ENCODE results near the gene SELENBP1. TPM values are rescaled to one million over a fixed set of nuclear protein-coding genes. Genes with fewer than 3 reads are reported as not detected.

The SELENBP1 gene
- total RNA-seq, 4 donors from 2014 or later, result 38.2 to 108 (median 61.6) TPM

DNA sequence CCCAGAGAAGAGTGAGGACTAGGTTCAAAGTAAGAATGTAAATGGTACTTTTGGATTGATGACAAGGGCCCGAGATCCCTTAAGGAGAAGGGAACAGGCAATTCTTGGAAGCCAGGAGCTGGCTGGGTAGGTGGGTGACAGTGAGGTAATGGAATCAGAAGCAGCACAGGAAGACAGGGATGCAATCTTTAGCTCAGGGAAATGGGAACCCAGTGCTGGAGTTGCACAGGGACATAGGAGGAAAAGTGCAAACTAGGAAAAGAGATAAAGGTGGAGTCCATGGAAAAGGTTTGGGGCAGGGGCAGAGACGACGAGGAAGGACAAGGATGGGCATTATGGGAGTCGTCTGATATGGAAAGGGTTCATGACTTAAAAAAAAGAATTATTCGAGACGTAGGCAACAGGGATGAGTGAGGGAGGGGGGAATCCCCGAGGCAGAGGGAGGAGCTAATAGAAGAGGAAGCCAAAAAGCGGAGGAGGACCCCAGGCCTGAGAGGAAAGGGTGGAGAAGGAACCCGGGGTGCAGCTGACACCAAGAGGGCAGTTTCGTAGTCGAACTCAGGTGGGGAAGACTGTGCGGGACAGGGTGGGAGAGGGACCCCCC, 45.8 kb downstream of the SELENBP1 start:
- H3K4me1 ChIP-seq, result peaks cover 0 to 4% of the 10 kb centered on the region in 2 donors

GRCh38 chr1:151325646-151326429, 46.7 kb downstream of the SELENBP1 start:
- no peaks in the 10 kb centered on the region for H3K27me3 ChIP-seq
- no peaks in the 10 kb centered on the region for H3K9me3 ChIP-seq
- no peaks in the 10 kb centered on the region for H3K36me3 ChIP-seq
- DNase-seq, result no peak
- TF ChIP-seq, protein P1, sequence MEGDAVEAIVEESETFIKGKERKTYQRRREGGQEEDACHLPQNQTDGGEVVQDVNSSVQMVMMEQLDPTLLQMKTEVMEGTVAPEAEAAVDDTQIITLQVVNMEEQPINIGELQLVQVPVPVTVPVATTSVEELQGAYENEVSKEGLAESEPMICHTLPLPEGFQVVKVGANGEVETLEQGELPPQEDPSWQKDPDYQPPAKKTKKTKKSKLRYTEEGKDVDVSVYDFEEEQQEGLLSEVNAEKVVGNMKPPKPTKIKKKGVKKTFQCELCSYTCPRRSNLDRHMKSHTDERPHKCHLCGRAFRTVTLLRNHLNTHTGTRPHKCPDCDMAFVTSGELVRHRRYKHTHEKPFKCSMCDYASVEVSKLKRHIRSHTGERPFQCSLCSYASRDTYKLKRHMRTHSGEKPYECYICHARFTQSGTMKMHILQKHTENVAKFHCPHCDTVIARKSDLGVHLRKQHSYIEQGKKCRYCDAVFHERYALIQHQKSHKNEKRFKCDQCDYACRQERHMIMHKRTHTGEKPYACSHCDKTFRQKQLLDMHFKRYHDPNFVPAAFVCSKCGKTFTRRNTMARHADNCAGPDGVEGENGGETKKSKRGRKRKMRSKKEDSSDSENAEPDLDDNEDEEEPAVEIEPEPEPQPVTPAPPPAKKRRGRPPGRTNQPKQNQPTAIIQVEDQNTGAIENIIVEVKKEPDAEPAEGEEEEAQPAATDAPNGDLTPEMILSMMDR (IDR thresholded peaks at IDR 0.05), result no peak
- TF ChIP-seq POLR2A (IDR thresholded peaks at IDR 0.05), result no peak
- H3K4me1 ChIP-seq, result peaks cover 0 to 4% of the 10 kb centered on the region in 2 donors
- H3K4me3 ChIP-seq, result peak overlapping the region; percentile 61 to 62
- H3K27ac ChIP-seq, result peak overlapping the region; percentile 91 to 94
- intact Hi-C loops (cut with DNase I; ENCODE audit: low total_unique reads), result no loop called here

More for the DNA sequence above, 45.8 kb downstream of the SELENBP1 start:
- TF ChIP-seq POLR2A (IDR thresholded peaks at IDR 0.05), result no peak
- TF ChIP-seq, protein P1 (IDR thresholded peaks at IDR 0.05), result no peak
- Histone ChIP-seq H3K27ac (peak overlapping the region; percentile 91 to 94), H3K4me3 (peak overlapping the region; percentile 61 to 62), H3K27me3 (no peaks in the 10 kb centered on the region), H3K9me3 (no peaks in the 10 kb centered on the region), H3K36me3 (no peaks in the 10 kb centered on the region)
- DNase-seq, result peak; percentile 60 to 61
- intact Hi-C loops (cut with DNase I; ENCODE audit: low total_unique reads), result no loop called here

DNA sequence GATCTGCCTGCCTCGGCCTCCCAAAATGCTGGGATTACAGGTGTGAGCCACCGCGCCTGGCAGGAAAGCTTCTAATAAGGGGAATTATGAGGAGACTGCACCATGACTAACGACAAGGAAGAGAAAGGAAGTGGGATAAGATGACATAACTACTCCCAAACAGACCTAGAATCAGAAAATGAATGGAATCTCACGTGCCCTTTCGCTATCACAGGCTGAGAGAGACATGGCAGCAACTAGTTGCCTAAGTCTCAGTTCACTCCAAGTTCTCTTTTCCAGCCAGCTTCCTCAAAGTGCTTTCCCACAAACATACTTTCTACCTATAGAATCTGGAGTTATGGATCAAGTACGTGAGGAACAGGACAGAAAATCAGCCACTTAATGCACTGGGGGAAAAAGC, 47.3 kb downstream of the SELENBP1 start:
- TF ChIP-seq, protein P1 (IDR thresholded peaks at IDR 0.05), result no peak
- no peak for TF ChIP-seq POLR2A (IDR thresholded peaks at IDR 0.05)
- Histone ChIP-seq H3K4me1 (peaks cover 0 to 4% of the 10 kb centered on the region in 2 donors), H3K27me3 (no peaks in the 10 kb centered on the region), H3K27ac (peak overlapping the region in 1 of 2 donors; percentile 8), H3K4me3 (no peak overlapping the region), H3K9me3 (no peaks in the 10 kb centered on the region), H3K36me3 (no peaks in the 10 kb centered on the region)
- DNase-seq, result no peak
- intact Hi-C loops (cut with DNase I; ENCODE audit: low total_unique reads), result no loop called here

- Histone ChIP-seq H3K4me3 (no peak overlapping the region), H3K36me3 (no peaks in the 10 kb centered on the region), H3K27me3 (no peaks in the 10 kb centered on the region), H3K9me3 (no peaks in the 10 kb centered on the region), H3K4me1 (peaks cover 0 to 4% of the 10 kb centered on the region in 2 donors), H3K27ac (no peak overlapping the region)
- intact Hi-C loops (cut with DNase I; ENCODE audit: low total_unique reads), result no loop called here
- TF ChIP-seq POLR2A (IDR thresholded peaks at IDR 0.05), result no peak
- TF ChIP-seq, protein P1 (IDR thresholded peaks at IDR 0.05), result no peak
- no peak for DNase-seq
These were observed 48.0 kb downstream of the SELENBP1 start for GRCh38 chr1:151324390-151324930.

- H3K4me1 ChIP-seq, result peaks cover 6 to 12% of the 10 kb centered on the region in 2 donors
- no peaks in the 10 kb centered on the region for H3K9me3 ChIP-seq
- no peak overlapping the region for H3K4me3 ChIP-seq
- TF ChIP-seq POLR2A (IDR thresholded peaks at IDR 0.05), result no peak
- TF ChIP-seq, protein P1 (IDR thresholded peaks at IDR 0.05), result no peak
- DNase-seq, result no peak
- no peaks in the 10 kb centered on the region for H3K27me3 ChIP-seq
- H3K27ac ChIP-seq, result no peak overlapping the region
- no peaks in the 10 kb centered on the region for H3K36me3 ChIP-seq
- intact Hi-C loops (cut with DNase I; ENCODE audit: low total_unique reads), result no loop called here
These were observed 53.5 kb downstream of the SELENBP1 start for GRCh38 chr1:151318975-151319374.
